Measurements from ENCODE around the gene ZNF816.
"Not testable (repeated sequence)": the region's sequence is repeated elsewhere in the genome, so short reads cannot be mapped to it uniquely, and the experiment has no call there.

The ZNF816 gene

DNA sequence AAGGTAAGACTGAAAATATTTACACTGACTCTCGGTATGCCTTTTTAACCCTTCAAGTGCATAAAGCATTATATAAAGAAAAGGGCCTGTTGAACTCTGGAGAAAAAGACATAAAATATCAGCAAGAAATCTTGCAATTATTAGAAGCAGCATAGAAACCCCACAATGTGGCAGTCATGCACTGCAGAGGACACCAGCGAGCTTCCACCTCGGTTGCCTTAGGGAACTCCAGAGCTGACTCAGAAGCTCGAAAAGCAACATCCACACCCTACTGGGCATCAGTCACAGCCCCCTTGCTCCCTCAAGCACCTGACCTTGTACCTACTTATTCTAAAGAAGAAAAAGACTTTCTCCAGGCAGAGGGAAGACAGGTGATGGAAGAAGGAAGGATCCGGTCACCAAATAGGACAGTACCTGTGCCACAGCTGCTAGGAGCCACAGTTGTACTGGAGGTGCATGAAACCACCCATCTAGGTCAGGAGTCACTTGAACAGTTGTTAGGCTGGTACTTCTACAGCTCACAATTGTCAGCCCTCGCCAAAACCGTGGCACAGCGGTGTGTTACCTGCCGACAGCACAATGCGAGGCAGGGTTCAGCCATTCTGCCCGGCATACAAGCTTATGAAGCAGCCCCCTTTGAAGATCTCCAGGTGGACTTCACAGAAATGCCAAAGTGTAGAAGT lies 2.9 kb downstream of the ZNF816 start:
- DNase-seq (ENCODE audit: low spot score): no peak

DNA sequence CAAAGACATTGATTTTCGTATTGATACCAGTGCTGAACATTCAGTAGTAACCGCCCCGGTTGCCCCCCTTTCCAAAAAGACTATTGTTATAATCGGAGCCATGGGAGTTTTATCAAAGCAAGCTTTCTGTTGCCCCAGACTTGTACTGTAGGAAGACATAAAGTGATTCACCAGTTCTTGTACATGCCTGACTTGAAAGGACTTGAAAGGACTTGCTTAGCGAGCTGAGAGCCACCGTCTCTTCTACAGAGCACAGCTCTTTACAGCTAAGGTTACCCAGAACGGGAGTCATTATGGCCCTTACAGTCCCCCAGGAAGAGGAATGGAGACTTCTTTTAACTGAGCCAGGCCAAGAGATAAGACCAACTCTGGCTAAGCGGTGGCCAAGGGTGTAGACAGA lies 5.1 kb downstream of the ZNF816 start:
- DNase-seq (ENCODE audit: low spot score): no peak

DNA sequence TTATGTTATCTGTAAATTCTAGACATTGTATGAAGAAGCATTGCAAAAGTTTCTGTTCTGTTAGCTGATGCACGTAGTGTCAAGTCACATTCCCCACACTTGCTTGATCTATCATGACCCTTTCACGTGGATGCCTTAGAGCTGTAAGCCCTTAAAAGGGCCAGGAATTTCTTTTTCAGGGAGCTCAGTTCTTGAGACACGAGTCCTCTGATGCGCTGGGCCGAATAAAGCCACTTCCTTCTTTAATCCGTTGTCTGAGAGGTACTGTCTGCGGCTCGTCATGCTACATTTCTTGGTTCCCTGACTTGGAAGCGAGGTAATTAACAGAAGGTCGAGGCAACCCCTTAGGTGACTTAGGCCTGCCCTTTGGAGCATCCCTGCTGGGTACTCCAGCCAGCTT lies 5.8 kb downstream of the ZNF816 start:
- DNase-seq (ENCODE audit: low spot score): no peak

DNA sequence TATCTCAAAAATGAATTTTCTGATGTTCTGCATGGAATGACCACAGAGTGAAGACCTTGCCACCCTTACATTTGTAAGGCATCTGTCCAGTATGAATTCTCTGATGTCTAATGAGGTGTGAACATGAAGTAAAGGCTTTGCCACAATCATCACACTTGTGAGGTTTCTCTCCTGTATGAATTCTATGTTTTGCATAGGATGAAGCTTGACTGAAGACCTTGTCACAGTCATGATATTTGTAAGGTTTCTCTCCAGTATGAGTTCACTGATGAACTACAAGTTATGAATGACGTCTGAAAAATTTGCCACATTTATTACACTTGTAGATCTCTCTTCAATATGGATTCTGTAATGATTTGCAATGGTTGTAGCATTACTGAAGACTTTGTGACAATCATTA lies 13.3 kb downstream of the ZNF816 start:
- no peak for DNase-seq (ENCODE audit: low spot score)

DNA sequence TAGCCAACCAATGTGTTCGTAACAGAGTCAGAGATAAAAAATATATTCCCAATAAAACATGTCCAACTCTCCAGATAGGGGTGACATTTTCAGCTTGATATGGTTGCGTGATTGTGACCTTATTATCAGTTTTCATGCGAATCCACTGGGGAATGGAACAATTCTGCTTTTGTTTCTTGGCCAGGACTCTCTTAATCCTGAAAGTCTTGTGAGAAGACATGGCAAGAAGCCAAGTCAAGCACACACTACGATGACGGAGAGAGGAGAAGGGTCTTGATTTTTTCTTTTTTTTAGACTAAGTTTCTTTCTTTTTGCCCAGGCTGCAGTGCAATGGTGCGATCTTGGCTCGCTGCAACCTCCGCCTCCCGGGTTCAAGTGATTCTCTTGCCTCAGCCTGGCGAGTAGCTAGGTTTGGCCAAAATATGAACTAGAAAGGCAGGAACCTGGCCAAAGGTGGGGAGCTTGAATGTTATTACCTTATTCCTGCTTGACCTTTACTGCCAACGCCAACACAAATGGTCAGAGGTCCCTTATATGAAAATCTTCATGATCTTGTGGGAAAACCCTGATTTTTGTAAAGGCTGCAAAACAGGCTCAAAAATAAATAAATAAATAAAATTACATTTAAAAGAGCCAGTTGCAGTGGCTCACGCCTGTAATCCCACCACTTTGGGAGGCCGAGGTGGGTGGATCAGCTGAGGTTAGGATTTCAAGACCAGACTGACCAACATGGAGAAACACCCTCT lies 14.5 kb downstream of the ZNF816 start:
- DNase-seq (ENCODE audit: low spot score): no peak

DNA sequence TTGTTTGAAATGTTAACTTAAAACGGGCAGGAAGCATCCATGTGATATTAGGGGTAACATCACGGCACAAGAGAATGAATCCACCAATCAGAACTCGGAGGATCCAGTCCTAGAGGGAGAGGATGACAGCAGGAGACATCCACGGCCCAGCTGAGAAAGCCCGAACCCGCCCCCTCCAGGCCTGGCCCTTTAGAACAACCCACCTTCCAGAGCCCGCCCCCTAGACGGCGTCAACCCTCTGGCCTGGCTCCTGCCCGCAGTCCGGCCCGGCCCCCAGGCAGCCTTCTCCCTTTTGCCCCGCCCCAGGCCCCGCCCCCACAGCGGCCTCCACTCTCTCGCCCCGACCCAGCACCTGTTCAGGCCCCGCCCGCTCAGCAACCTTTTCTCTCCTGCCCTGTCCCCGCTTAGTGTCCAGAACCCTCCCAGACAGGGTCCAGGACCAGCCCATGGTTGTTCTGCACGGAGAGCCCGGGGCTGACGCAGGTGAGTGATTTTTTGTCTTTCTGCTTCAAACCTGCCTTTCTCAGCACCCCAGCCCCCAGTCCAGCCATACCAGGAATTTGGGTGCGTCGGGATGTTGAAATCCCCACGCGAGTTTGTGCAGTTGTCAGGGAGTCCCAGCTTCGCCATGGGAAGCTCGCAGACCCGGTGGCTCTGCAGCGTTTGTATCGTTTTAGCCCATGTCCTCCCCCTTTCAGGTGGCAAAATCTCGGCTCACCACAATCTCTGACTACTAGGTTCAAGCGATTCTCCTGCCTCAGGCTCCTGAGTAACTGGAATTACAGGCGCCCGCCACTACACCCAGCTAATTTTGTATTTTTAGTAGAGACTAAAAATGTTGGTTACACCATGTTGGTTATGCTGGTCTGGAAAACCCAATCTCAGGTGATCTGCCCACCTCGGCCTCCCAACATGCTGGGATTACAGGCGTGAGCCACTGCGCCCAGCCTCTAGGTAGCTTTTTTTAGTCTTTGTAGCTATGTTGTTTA lies 16.1 kb downstream of the ZNF816 start:
- DNase-seq (ENCODE audit: low spot score): no peak

DNA sequence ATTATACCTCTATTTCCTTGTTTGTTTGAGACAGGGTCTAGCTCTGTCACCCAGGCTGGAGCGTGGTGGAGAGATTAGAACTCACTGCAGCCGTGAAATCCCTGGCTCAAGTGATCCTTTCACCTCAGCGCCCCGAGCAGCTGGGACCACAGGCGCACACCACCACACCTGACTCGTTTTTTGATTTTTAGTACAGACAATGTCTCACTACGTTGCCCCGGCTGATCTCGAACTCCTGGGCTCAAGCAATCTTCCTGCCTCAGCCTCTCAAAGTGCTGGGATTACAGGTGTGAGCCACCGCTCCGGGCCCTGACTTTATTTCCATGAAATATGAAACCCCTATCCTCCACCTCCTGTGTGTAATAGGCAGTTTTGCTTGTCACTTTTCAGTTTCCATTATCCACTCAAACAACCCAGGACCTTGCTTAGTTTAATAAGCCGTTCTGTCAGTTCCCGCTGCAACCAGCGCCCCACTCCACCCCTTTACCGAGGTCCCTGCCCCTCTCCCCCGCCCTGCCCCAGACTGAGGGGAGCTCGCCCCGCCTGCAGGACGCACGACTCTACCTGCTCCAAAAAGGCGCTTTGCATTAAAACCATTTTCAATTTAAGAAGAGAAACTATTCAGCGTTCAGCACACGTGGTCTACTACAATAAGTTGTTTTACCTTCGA lies 16.9 kb downstream of the ZNF816 start:
- DNase-seq (ENCODE audit: low spot score): no peak

DNA sequence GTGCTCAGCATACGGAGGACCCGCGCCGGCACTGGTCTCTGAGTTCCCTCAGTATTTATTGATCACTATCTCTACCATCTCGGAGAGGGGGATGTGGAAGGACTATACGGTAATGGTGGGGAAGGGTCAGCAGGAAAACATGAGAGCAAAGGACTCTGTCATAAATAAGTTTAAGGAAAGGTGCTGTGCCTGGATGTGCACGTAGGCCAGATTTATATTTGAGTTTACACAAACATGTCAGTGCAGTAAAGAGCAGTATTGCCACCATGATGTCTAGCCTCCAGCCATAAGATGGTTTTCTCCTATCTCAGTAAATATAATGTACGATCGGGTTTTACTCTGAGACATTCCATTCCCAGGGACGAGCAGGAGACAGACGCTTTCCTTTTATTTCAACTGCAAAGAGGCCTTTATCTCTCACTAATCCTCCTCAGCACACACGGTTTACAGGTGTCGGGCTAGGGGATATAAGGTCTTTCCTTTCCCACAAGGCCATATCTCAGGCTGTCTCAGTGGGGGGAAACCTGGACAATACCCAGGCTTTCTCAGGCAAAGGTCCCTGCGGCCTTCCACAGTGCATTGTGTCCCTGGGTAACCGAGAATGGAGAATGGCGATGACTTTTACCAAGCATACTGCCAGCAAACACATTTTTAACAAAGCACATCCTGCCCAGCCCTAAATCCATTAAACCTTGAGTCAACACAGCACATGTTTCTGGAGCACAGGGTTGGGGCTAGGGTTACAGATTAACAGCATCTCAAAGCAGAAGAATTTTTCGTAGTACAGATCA lies 17.8 kb downstream of the ZNF816 start:
- peak; percentile 38 for DNase-seq (ENCODE audit: low spot score)

DNA sequence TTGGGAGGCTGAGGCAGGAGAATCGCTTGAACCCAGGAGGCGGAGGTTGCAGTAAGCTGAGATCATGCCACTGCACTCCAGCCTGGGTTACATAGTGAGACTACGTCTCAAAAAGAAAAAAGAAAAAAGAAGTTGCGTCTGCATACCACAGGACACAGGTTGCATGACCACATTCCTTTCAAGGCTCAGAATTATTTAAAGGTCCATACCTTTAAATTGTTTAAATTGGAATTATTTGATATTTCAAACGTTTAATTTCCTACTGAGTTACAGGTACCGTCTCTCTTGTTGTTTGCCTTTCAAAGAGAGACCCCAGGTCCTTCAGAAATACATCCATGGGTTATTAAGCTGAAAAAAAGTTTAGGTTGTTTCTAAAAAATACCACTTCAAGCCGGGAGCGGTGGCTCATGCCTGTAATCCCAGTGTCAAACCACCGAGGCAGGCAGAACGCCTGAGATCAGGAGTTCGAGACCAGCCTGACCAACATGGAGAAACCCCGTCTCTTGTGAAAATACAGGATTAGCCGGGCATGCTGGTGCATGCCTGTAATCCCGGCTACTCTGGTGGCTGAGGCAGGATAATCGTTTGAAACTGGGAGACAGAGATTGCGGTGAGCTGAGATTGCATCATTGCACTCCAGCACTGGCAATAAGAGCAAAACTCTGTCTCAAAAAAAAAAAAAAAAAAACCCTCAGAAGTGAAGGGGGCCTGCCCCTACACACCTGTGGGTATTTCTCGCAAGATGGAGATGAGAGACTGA lies 18.6 kb downstream of the ZNF816 start:
- DNase-seq (ENCODE audit: low spot score): no peak

DNA sequence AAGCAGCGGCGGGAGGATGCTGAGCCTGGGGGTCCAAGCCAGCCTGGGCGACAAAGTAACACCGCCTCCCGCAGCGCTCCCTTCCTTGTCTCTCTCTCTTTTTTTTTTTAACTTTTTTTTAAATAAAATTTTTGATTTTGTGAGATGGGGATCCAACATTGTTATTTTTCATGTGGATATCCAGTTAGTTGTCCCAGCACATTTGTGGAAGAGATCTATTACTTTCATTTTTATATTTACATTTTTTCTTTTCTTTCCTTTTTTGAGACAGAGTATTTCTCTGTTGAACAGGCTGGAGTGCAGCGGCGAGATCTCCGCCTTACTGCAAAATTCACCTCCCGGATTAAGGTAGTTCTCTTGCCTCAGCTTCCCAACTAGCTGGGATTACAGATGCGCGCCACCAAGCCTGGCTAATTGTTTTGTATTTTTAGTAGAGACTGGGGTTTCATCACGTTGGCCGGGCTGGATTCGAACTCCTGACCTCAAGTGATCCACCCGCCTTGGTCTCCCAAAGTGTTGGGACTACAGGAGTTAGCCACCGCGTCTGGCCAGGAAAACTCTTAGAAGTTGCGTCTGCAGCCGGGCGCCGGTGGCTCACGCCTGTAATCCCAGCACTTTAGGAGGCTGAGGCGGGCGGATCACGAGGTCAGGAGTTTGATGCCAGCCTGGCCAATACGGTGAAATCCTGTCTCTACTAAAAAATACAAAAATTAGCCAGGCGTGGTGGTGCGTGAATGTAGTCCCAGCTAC lies 19.4 kb downstream of the ZNF816 start:
- DNase-seq (ENCODE audit: low spot score): no peak

DNA sequence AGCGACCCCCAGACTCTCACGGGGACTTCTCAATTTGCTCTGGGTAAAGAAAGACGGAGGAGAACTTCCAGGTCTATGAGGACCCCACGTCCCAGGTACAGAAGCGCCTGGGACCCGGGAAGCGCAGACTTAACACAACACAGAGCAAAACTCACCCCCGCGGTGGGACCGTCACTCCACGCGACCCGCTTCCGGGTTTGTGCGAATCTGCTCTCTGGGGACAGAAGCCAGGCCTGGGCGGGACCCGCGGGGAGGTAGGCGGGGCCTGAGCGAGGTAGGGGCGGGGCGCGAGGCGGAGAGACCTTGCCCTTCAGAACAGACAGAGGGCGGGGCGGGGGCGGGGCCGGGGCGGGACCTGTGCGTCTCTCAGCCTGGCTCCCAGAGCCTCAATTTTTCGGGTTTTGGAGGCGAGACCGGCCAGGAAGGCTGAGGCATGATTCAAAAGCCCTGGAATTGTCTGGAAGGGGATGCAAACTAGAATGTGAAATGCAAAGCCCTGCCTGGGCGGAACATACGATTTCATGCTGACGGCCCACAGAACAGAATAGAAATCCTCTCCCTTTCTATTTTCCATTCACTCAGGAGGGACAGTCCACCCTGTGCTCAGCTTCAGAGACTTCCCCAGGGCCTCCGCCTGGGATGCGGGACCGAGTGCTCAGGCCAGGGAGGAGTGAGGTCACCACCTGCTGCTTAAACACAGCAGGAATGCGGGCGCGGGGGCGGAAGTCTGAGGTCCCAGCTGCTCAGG lies 20.1 kb downstream of the ZNF816 start:
- peak; percentile 83 for DNase-seq (ENCODE audit: low spot score)

DNA sequence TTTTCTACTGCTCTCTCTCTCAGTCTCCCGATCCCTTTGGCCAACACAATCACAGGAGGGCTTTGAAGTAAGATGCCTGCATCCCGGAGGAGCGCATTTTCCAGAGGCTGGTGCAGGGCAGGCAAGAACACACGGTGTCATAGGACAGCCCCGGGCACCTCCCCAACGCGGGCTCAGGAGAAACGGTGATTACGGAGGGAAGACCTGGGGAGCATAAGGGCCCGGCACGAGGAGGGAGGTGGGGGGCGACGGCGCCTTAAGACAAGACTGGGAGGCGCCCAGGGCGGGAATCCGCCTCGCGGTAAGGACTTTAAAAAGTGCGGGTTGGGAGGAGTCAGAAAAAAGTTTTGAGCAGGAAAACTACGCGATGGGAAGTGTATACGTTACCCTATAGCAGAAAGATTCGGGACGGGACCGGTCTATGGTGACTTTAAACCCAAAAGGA lies 20.7 kb downstream of the ZNF816 start:
- DNase-seq (ENCODE audit: low spot score): peak; percentile 11

DNA sequence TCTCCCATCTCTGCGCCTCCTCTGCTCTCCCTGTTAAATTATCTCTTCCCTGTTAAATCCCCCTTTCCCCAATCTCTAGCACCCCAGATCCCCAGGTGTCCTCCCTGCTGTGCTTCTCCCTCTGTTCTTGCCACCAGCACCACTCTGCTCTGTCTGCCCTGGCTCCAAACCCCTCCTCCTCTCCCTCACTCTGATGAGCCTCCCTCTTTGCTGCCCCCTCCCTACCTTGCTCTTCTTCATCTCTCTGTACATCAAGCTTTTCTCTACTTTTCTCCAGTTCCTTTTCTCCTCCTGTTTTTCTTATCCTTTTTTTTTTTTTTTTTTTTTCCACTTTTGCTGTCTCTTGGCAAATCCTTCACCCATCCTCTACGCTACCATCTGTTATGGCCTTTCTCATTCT lies 21.2 kb downstream of the ZNF816 start:
- not testable (repeated sequence) for DNase-seq (ENCODE audit: low spot score)

DNA sequence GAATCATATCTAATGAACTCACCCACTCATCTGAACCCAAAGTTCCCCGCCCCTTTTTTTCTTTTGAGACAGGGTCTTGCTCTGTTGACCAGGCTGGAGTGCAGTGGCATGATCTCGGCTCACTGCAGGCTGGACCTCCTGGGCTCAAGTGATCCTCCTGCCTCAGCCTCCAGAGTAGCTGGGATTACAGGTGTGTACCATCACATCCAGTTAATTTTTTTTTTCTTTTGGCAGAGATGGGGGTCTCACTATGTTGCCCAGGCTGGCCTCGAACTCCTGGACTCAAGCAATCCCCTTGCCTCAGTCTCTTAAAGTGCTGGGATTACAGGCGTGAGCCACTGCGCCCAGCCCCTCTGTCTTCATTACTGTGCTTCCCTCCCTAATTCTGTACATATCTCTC lies 21.8 kb downstream of the ZNF816 start:
- DNase-seq (ENCODE audit: low spot score): not testable (repeated sequence)

DNA sequence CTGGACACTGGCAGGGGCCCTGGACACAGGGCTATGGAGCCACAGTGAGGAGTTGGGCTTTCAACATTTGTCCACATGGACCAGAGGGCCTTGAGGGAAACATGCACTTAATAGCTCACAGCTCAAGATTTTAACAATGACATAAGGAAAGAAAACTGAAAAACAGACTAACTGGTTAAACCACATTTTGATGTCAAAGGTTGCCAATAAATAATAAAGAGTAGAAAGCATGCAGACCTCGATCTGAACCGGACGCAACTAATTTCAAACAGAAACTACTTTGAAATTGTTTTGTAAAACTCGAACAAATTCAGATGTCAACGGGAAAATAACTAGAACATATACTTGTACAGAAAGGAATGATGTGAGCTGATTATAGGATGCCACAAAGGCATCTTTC lies 23.9 kb downstream of the ZNF816 start:
- DNase-seq (ENCODE audit: low spot score): no peak

DNA sequence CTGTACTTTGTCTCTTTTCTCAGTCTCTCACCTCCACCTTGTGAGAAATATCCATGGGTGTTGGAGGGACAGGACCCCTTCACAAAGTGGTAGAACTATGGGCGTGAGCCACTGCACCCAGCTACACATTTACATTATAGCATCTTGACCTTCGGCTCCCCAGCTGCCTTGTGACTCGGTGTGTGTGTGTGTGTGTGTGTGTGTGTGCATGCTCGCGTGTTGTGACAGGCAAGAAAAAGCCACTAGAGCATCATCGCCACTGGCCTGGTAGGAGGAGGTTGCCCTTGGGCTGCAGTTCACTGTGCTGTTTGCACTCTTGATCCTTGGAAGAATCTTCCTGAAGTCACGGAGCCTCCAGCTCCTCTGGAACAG lies 25.7 kb downstream of the ZNF816 start:
- DNase-seq (ENCODE audit: low spot score): no peak

DNA sequence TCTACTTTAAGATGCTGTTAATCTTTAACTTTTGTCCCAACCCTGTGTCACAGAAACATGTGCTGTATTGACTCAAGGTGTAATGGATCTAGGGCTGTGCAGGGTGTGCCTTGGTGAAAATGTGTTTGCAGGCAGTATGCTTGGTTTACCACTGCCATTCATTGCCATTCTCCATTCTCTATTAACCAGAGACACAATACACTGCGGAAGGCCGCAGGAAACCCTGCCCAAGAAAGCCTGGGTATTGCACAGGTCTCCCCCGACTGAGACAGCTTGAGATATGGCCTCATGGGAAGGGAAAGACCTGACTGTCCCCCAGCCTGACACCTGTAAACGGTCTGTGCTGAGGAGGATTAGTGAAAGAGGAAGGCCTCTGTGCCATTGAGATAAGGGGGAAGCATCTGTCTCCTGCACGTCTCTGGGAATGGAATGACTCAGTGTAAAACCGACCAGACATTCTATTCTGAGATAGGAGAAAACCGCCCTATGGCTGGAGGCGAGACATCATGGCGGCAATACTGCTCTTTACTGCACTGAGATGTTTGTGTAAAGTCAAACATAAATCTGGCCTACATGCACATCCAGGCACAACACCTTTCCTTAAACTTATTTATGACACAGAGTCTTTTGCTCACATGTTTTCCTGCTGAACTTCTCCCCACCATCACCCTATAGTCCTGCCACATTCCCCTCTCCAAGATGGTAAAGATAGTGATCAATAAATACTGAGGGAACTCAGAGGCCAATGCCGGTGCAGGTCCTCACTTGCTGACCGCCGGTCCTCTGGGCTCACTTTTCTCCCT lies 26.3 kb downstream of the ZNF816 start:
- DNase-seq (ENCODE audit: low spot score): peak; percentile 49

DNA sequence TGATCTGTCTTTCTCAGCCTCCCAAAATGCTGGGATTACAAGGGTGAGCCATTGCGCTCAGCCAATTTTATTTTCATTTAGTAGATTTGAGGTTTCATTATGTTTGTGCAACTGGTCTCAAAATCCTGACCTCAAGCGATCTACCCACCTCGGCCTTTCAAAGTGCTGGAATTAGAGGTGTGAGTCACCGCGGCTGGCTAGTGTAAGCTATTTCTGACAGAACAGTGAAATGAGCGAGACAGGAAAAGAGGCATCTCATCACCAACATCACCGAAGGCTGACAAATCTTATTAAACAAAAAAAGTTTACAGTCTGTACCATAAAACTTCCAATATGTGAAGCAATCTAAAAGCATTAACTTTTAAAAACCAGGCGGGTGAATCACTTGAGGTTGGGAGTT lies 27.2 kb downstream of the ZNF816 start:
- DNase-seq (ENCODE audit: low spot score): peak; percentile 38
